Dedifferentiated amniotic fluid mesenchymal stem cell (primary cell): ENCODE measurements around the gene ATAD5.
A peak's percentile ranks its signal among the peaks of the same experiment; 100 is the strongest.
"Not testable (repeated sequence)": the region's sequence is repeated elsewhere in the genome, so short reads cannot be mapped to it uniquely, and the experiment has no call there.

Source experiments
- DNase-seq: peaks from one replicate; pipeline ENCODE4 v3.0.0-alpha.2; 2016; ENCODE audit errors: extremely low spot score

ATAD5 gene

DNA sequence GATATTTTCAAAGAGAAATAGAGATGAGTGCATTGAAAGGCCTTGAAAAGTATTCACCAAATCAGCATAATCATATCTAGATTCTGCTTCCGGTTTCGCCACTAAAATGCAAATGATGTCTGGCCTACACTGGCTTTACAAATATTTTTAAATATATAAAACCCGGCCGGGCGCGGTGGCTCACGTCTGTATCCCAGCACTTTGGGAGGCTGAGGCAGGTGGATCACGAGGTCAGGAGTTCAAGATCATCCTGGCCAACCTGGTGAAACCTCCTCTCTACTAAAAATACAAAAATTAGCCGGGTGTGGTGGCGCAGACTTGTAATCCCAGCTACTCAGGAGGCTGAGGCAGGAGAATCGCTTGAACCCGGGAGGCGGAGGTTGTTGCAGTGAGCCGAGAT, 8.8 kb upstream of the ATAD5 start:
- DNase-seq: not testable (repeated sequence)

DNA sequence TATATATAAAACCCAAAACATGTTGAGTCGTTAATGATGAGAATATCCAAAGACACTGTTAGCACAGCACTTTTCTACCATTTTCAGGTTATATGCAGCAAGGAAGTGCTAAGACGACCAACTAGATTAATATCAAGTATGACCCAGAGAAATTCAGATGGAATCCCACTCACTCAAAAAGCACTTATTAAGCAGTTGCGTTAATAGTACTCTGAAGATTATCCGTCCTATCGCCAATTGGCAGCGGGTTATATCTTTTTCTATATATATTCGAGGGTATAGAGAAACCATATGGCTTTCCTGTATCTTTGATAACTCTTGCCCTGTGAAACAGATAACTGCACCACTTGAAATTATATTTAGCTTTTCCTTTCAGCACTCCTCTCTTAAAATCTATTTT, 8.3 kb upstream of the ATAD5 start:
- DNase-seq: no peak

DNA sequence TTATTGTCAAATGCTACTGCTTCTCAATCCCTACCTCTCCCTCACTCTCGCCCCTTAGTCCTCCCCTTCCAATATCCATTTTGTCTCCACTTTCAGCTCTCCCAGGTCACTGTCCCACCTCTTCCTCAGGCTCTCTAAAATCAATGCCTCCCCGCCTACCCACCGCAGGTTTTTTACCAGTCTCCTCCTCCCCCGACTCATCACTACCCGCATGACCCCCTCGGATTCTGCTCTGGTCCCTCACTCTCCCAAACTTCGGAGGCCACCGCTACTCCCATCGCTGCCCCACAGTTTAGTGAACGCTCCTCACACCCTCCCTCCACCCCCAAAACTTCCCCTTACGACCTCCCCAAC, 7.8 kb upstream of the ATAD5 start:
- no peak for DNase-seq

DNA sequence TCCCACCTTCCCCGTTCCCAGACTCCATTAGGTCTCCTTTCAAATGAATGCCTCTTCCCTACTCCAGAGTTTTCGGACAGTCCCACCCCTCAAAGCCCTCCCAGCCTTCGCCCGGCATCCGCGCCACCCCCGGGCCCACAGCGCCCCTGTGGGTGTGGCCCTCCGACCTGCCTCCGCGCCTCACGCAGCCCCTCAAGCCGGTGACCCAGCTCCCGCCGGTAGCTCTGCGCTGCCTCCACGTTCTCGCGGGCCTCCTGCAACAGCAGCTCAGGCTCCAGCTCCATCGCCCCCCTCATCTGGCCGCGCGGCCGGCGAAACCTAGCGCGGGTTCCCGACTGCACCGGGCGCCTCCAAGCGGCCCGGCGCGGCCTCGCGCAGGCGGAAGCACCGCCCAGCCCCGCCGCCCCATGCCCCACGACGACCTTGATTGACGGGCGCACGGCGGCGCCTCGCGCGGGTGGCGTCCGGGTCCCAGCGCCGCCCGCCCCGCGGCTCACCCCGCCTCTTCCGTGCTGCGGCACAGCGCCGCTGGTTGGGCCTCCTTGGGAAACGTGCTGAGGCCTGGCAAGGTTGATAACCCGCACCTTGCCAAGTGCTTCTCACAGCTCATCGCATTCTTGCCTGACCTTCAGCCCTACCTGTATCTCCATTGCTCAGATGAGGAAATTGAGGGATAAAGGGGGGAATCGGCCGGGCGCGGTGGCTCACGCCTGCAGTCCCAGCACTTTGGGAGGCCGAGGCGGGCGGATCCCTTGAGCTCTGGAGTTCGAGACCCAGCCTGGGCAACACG, 7.2 kb upstream of the ATAD5 start, which contains the start of gene CRLF3:
TSS of gene CRLF3 (minus strand) at position 337 of the 790 bp plus-strand sequence. CDS start at position 296, 41 bp downstream.
- DNase-seq: peak; percentile 78

DNA sequence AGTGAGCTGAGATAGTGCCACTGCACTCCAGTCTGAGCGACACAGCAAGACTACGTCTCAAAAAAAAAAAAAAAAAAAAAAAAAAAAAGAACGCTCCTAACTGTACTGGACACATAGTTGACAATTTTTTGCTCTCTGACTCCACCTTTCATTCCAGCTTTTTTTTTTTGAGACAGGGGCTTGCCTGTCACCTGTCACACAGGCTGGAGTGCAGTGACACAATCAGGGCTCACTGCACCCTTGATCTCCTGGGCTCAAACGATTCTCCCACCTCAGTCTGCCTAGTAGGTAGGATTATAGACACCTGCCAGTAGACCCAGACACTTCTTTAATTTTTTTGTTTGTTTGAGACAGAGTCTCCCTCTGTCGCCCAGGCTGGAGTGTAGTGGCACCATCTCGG, 4.7 kb upstream of the ATAD5 start:
- DNase-seq: no peak

DNA sequence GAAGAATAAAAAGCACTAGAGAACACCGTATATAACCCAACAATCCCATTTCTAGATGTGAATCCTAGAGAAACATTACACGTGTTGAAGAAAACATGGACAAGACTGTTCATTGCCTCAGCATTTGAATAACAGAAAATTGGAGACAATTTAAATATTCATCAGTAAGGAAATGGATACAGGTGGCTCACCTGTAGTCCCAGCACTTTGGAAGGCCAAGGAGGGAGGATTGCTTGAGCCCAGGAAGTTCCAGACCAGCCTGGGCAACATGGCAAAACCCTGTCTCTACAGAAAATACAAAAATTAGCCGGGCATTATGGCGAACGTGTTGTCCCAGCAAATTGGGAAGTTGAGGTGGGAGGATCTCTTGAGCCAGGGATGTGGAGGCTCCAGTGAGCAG, 2.7 kb upstream of the ATAD5 start:
- DNase-seq: no peak

DNA sequence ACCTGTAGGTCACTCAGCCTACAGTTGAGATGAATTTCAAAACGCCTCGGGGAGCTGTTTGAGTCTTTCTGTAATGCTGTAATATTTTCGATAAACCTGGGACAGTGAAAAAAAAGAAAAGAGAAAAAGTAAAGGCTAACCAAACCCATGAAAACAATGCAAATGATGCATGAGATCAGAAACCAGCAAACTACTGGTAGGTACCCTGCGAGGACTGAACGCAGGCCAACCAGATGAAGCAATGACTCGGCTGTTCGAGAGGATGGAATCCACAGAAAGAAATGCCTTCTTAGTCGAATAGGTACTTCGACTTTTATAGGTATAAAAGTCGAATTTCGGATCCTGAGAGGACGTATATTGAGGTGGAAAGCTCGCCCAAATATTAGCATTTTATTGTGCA, 509 bp upstream of the ATAD5 start:
- no peak for DNase-seq

DNA sequence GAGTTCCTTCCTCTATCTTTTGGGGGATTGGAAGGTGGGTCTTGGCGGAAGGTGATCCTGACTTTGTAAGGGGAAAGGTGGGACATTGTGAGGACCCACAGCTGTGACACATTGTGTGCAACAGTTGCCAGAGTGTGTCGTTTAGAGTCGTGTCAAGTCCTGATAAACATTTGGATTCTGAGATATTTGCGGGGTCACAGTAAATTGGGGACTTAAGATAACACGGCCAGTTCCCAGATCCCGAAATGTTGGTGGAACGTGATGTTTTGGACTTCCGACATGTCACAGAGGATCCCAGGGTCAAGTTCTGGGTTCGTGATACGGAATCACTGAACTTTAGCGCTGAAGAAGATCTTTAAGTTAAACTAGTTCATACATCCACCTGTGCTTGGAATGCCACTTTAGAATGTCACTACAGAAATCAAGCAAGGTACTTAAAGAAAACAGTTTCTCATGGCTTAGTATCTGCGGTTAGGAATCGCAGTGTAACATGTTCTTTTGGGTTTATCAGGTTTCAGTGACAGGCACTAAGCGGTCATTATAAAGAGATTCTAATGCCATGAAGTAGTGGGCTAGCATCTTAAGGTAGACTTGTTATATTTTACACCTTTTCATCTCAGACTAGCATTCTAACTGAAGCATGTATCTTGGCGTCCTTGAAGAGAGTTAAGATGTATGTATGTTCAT, 815 bp downstream of the ATAD5 start:
- no peak for DNase-seq

DNA sequence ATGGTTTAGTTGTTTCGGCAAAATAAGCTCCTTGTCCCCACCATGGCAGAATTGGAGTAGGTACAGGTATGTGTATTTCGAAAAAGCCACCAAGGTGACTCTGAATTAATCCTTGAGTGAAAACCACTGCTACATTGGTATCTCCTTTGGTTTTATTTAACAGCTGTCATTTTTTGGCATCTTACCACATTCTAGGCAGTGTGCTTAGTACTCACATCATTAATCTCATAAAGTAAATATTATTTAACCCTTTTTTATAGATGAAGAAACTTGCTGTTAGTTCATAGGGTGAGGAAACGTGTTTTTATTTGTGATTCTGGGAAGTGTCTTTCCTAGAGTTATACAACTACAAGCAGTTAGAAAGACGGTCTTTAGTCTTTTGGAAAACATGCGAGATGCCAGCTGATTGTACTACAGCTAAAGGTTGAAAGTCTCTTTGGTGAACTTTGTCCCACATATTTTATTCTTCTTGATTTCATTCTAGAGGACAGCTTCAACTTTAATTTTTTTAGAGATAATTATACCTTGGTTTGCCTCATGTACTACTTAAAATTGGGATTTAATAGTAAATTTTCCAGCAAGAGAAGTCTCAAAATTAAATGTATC, 6.5 kb downstream of the ATAD5 start:
- DNase-seq: no peak

DNA sequence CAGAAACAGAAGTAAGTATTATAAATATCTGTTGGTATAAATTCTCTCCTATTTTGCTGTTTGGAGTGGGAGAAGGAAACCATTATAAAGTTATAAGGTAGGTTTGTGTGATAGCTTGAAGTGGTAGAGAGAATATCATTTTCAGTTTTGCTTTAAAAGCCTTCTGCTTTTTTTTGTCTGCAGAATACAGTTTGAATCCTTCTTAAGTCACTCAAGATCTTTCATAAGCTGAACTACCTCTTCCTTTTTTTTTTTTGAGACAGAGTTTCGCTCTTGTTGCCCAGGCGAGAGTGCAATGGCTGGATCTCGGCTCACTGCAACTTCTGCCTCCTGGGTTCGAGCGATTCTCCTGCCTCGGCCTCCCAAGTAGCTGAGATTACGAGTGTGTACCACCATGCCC, 9.0 kb downstream of the ATAD5 start:
- DNase-seq: no peak

DNA sequence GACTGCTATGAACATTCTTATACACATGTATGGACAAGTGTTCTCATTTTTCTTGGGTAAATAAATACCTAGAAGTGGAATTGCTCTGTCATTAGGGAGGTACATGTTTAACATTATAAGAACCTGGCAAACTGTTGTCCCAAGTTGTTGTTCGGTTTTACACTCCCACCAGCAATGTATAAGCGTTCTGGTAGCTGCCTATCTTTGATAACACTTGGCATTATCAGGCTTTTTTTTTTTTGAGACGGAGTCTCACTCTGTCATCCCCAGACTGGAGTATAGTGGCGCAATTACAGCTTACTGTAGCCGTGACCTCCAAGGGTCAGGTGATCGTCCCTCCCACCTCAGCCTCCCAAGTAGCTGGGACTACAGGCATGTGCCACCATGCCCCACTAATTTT, 16.3 kb downstream of the ATAD5 start:
- no peak for DNase-seq

DNA sequence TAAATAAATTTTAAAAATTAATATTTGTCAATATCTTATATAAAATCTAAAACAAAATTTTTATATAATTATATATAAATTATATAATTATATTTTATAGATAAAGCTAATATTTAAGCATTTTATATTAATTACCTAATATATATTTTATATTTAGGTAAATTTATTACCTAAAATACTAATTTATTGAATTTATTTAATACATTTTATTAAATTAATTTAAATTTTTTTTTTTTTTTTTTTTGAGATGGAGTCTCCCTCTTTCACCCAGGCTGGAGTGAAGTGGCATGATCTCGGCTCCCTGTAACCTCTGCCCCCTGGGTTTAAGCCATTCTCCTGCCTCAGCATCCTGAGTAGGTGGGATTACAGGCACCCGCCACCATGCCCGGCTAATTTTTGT, 22.4 kb downstream of the ATAD5 start:
- no peak for DNase-seq

DNA sequence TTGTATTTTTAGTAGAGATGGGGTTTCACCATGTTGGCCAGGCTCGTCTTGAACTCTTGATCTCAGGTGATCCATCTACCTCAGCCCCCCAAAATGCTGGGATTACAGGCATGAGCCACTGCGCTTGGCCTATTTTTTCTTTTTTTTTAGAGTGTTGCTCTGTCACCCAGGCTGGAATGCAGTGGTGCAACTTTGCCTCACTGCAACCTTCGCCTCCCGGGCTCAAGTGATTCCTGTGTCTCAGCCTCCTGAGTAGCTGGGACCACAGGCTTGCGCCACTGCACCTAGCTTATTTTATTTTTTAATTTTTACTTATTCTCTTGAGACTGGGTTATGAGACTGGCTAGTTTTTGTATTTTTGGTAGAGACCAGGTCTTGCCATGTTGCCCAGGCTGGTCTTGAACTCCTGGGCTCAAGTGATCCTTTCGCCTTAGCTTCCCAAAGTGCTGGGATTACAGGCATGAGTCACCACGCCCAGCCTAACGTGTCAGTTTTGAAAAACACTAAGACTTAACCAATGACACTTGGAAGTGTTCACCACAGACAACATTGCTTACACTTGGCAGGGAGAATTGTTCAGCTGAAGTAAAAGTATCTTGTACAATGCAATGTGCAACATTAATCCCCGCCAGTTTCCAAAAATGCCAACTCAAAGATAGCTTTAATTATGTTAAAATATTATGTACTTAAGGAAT, 26.9 kb downstream of the ATAD5 start:
- no peak for DNase-seq

DNA sequence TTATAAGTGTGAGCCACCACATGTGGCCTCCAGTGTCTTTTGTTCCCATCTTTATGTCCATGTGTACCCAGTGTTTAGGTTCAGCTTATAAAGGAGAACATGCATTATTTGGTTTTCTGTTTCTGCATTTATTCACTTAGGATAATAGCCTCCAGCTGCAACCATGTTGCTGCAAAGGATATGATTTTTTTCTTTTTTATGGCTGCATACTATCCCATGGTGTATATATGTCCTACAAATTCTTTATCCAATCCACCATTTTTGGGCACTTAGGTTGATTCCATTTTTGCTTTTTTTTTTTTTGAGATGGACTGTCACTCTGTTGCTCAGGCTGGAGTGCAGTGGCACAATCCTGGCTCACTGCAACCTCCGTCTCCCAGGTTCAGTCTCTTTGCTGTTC, 32.9 kb downstream of the ATAD5 start:
- no peak for DNase-seq

DNA sequence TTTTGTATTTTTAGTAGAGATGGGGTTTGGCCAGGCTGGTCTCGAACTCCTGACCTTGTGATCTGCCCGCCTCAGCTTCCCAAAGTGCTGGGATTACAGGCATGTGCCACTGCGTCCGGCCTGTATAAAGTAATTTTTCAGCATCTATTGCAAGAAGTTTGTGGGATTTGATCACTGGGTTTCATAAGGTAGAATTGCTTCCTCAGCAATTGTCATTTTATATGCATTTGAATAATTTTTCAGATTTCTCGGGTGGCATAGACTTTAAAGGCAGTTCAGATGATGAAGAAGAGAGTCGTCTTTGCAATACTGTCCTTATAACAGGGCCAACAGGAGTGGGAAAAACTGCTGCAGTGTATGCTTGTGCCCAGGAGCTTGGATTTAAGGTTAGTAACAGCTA, 37.2 kb downstream of the ATAD5 start:
- no peak for DNase-seq

DNA sequence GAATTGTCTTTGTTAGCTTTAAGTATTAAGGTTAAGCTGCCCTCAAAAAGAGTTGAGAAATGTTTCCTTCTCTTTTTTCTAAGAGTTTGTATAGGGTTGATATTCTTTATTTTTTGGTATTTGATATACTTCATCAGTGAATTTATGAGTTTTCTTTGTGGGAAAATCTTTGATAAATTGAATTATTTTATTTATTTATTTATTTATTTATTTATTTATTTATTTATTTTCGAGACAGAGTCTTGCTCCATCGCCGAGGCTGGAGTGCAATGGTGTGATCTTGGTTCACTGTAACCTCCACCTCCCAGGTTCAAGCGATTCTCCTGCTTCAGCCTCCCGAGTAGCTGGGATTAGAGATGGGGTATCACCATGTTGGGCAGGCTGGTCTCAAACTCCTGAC, 54.4 kb downstream of the ATAD5 start:
- no peak for DNase-seq

DNA sequence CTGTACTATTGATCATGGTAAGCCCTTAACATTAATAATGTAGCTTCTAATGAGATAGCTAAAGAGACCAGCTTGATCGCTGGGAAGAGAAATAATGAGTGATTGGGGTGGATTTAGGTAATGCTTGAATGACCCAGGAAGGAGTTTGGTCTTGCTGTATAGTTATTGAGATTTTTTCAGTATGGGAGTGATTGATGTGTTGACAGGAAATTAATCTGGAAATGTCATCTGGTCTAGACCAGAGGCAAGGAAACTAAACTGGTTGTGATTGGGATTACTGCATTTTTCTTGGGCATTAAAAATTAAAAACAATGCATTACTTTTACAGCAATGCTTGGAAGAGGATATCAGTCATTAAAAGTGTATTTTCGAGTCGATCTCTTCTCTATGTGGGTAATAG, 62.5 kb downstream of the ATAD5 start:
- no peak for DNase-seq

DNA sequence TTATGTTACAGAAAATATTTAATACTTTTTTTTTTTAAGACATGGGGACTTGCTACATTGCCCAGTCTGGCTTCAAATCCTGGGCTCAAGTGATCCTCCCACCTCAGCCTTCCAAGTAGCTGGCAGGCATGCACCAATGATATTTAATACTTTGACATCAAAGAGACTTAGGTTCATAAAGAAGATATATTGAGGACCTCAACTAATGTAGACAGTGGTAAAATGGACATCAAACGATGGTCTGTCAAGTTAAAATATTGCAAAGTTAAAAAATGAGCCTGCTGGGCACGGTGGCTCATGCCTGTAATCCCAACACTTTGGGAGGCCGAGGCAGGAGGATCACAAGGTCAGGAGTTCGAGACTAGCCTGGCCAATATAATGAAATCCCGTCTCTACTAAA, 65.5 kb downstream of the ATAD5 start:
- no peak for DNase-seq

DNA sequence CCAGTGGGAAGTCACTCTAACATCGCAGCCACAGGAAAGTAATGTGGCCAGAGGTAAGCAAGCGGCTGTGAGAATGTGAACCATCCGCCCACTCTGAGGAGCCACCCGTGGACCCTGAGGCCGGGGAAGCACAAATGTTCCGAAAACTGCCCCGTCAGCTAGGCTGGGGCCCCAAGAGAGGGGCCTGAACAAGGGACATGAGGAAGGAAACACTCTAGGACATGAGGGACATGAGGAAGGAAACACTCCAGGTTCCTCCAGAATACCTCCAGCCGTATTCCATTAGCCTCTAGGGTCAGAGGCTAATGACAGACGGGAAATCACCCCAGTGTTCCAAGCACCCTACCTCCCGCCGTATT, 74.0 kb downstream of the ATAD5 start:
- no peak for DNase-seq

DNA sequence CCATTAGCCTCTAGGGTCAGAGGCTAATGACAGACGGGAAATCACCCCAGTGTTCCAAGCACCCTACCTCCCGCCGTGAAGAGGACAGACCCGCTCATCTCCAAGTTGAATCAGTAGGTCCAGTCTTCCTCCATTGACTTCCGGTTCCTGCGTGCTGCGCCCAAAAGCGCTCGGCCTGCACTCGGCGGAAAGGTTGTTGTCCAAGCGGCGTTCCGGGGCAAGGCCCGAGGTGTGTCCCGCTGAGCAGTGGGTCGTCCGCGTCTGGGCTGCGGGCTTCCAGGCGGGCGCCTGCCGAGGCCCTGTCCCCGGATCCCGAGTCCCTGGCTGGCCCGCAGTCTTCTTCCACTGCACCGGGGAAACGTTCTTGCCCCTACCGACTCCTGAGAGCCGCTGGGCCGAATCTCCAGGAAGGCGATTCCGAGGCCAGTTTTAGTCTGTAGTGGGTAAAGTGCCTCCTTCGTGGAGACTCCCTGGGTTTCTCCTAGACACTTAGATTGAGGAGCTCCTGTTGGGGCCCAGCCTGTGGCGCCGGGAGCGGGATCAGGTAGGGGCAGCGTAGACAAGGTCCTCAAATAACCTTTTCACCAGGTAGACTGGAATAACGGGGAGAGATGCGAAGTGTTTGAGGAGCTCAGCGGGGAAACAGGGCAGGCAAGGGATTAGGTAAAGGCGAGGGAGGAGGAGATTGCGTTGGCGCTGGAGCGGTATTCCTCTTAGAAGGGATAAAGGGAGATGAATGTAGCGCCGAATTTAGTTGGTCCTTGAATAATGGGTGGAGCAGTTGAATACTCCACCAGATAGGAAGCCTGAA, 74.5 kb downstream of the ATAD5 start, which contains the start of gene TEFM:
TSS of gene TEFM (minus strand) at position 138 of the 811 bp plus-strand sequence. CDS start at position 98, 40 bp downstream.
- DNase-seq: peak; percentile 91

DNA sequence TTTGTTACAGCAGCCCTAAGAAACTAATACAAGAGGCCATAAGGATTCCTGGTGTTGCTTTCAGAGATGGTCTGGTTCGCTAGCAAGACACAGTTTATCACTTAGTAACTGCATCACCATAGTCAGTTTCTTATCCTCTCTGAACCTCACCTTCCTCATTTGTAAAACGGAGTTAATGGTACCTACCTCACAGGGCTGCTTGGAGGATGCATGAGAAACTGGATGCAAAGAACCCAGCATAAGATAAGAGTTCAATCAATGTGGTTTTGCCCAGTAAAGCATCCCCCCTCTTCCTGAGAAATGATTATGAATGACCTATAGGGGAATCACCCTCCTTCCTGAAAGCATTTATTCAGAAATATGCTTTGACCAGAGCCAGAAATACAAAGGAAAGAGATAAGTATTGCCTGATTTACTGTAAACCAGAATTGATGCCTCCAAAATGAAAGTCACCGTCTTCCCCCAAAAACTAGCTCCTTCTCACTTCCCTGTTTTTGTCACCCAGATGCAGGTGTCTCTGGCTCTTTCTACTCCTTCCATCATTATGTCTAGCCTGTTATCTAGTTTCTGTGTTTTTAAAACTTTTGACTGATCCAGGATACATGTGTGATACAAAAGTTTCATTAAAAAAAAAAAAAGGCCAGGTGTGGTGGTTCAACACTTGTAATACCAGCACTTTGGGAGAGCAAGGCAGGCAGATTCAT, 77.1 kb downstream of the ATAD5 start:
- no peak for DNase-seq
